ENCODE data around the gene UHMK1. TPM values are rescaled to one million over a fixed set of nuclear protein-coding genes. Genes with fewer than 3 reads are reported as not detected.
A peak's percentile ranks its signal among the peaks of the same experiment; 100 is the strongest.
"Not testable (repeated sequence)": the region's sequence is repeated elsewhere in the genome, so short reads cannot be mapped to it uniquely, and the experiment has no call there.

UHMK1 gene
- total and polyA plus RNA-seq, 5 donors = 8.4 to 26.3 (median 24.6) TPM

GRCh38 chr1:162475539-162476185 lies 22.0 kb upstream of the UHMK1 start:
- peaks cover 2% of the 10 kb centered on the region for H3K9me3 ChIP-seq (ENCODE audit: control insufficient read depth, low read length)
- no peaks in the 10 kb centered on the region for H3K4me1 ChIP-seq (ENCODE audit: control insufficient read depth, insufficient read depth, low read length)
- no peak overlapping the region for H3K4me3 ChIP-seq (ENCODE audit: low read length)
- DNase-seq (no peak), ATAC-seq (no peak)
- 68% methylated on average over 6 of the region's 6 CpGs for WGBS
- no peak overlapping the region for H3K27ac ChIP-seq (ENCODE audit: low read length)
- intact Hi-C loops (cut with DNase I) = no loop called here
- H3K27me3 ChIP-seq (ENCODE audit: control insufficient read depth, insufficient read depth) = no peaks in the 10 kb centered on the region

GRCh38 chr1:162476620-162477019 lies 21.0 kb upstream of the UHMK1 start:
- H3K9me3 ChIP-seq (ENCODE audit: control insufficient read depth, low read length) = peaks cover 2% of the 10 kb centered on the region
- ATAC-seq (no peak), DNase-seq (no peak)
- no peak overlapping the region for H3K4me3 ChIP-seq (ENCODE audit: low read length)
- H3K4me1 ChIP-seq (ENCODE audit: control insufficient read depth, insufficient read depth, low read length) = no peaks in the 10 kb centered on the region
- no peak overlapping the region for H3K27ac ChIP-seq (ENCODE audit: low read length)
- WGBS = 70% methylated on average over 1 of the region's 1 CpG
- intact Hi-C loops (cut with DNase I) = no loop called here
- no peaks in the 10 kb centered on the region for H3K27me3 ChIP-seq (ENCODE audit: control insufficient read depth, insufficient read depth)

- no peak overlapping the region for H3K4me3 ChIP-seq (ENCODE audit: low read length)
- ATAC-seq = no peak
- H3K4me1 ChIP-seq (ENCODE audit: control insufficient read depth, insufficient read depth, low read length) = no peaks in the 10 kb centered on the region
Observed at GRCh38 chr1:162485236-162485635, 12.4 kb upstream of the UHMK1 start.

GRCh38 chr1:162487241-162487640 lies 10.4 kb upstream of the UHMK1 start:
- intact Hi-C loops (cut with DNase I) = no loop called here
- ATAC-seq = no peak
- DNase-seq = no peak
- Histone ChIP-seq H3K27me3 (ENCODE audit: control insufficient read depth, insufficient read depth) (no peaks in the 10 kb centered on the region), H3K27ac (ENCODE audit: low read length) (no peak overlapping the region), H3K9me3 (ENCODE audit: control insufficient read depth, low read length) (no peaks in the 10 kb centered on the region), H3K4me3 (ENCODE audit: low read length) (no peak overlapping the region), H3K4me1 (ENCODE audit: control insufficient read depth, insufficient read depth, low read length) (no peaks in the 10 kb centered on the region)
- WGBS = 86% methylated on average over 10 of the region's 10 CpGs

More at GRCh38 chr1:162485236-162485635, 12.4 kb upstream of the UHMK1 start:
- DNase-seq = no peak
- Histone ChIP-seq H3K27ac (ENCODE audit: low read length) (no peak overlapping the region), H3K27me3 (ENCODE audit: control insufficient read depth, insufficient read depth) (no peaks in the 10 kb centered on the region), H3K9me3 (ENCODE audit: control insufficient read depth, low read length) (no peaks in the 10 kb centered on the region)
- intact Hi-C loops (cut with DNase I) = no loop called here

GRCh38 chr1:162488219-162488618 lies 9.4 kb upstream of the UHMK1 start:
- DNase-seq (no peak), ATAC-seq (no peak)
- WGBS = 52% methylated on average over 3 of the region's 3 CpGs
- no peak overlapping the region for H3K4me3 ChIP-seq (ENCODE audit: low read length)
- H3K4me1 ChIP-seq (ENCODE audit: control insufficient read depth, insufficient read depth, low read length) = no peaks in the 10 kb centered on the region
- H3K27me3 ChIP-seq (ENCODE audit: control insufficient read depth, insufficient read depth) = no peaks in the 10 kb centered on the region
- no peak overlapping the region for H3K27ac ChIP-seq (ENCODE audit: low read length)
- intact Hi-C loops (cut with DNase I) = no loop called here
- H3K9me3 ChIP-seq (ENCODE audit: control insufficient read depth, low read length) = no peaks in the 10 kb centered on the region

DNA sequence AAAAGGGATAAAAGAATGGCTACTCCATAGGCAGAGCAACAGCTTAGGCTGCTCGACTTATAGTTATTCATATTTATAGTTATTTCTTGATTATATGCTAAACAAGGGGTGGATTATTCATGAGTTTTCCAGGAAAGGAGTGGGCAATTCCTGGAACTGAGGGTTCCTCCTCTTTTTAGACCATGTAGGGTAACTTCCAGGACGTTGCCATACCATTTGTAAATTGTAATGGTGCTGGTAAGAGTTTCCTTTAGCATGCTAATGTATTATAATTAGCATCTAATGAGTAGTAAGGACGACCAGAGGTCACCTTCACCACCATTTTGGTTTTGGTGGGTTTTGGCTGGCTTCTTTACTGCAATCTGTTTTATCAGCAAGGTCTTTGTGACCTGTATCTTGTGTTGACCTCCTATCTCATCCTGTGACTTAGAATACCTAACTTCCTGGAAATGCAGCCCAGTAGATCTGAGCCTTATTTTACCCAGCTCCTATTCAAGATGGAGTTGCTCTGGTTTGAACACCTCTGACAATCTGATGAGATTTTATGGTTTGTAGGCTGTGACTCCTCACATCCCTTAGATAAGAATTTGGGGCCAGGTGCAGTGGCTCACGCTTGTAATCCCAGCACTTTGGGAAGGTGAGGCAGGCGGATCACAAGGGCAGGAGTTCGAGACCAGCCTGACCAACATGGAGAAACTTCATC lies 1.9 kb upstream of the UHMK1 start:
- H3K9me3 ChIP-seq (ENCODE audit: control insufficient read depth, low read length); H3K27me3 ChIP-seq (ENCODE audit: control insufficient read depth, insufficient read depth); H3K27ac ChIP-seq (ENCODE audit: low read length); H3K4me3 ChIP-seq (ENCODE audit: low read length); DNase-seq; H3K4me1 ChIP-seq (ENCODE audit: control insufficient read depth, insufficient read depth, low read length); ATAC-seq: not testable (repeated sequence)
- intact Hi-C loops (cut with DNase I) = loop anchor here in 1 of 4 donors (10.0 kb wide), 1 partner anchor 61 kb away; no protein-coding TSS in a partner anchor
- 82% methylated on average over 6 of the region's 6 CpGs for WGBS

GRCh38 chr1:162497104-162497722 lies 405 bp upstream of the UHMK1 start:
- Histone ChIP-seq H3K27ac (ENCODE audit: low read length) (peak overlapping the region; percentile 60), H3K9me3 (ENCODE audit: control insufficient read depth, low read length) (no peaks in the 10 kb centered on the region), H3K4me3 (ENCODE audit: low read length) (peak overlapping the region; percentile 84), H3K27me3 (ENCODE audit: control insufficient read depth, insufficient read depth) (no peaks in the 10 kb centered on the region), H3K4me1 (ENCODE audit: control insufficient read depth, insufficient read depth, low read length) (peaks cover 3% of the 10 kb centered on the region)
- no peak for DNase-seq
- intact Hi-C loops (cut with DNase I) = loop anchor here in 1 of 4 donors (10.0 kb wide), 1 partner anchor 62 kb away; no protein-coding TSS in a partner anchor
- WGBS = 47% methylated on average over 13 of the region's 13 CpGs
- no peak for ATAC-seq

DNA sequence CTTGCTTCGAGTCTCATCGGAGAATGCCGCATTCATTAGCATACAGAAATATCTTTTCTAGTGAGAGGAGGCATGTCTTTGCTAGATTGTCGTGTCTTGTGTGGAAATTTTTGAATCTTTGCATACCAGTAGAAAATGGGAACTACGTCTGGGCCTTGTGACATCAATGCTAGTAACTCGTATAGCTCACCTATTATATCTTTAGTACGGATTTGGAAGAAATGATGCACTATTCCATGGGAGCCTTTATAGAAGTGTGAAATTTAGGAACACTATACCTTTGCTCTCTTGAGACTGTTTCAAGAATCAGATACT lies 835 bp downstream of the UHMK1 start:
- H3K4me3 ChIP-seq (ENCODE audit: low read length) = peak overlapping the region; percentile 84
- ATAC-seq (no peak), DNase-seq (no peak)
- no peaks in the 10 kb centered on the region for H3K27me3 ChIP-seq (ENCODE audit: control insufficient read depth, insufficient read depth)
- H3K4me1 ChIP-seq (ENCODE audit: control insufficient read depth, insufficient read depth, low read length) = peaks cover 3% of the 10 kb centered on the region
- peak overlapping the region; percentile 63 for H3K27ac ChIP-seq (ENCODE audit: low read length)
- no peaks in the 10 kb centered on the region for H3K9me3 ChIP-seq (ENCODE audit: control insufficient read depth, low read length)
- intact Hi-C loops (cut with DNase I) = loop anchor here in 1 of 4 donors (10.0 kb wide), 1 partner anchor 64 kb away; no protein-coding TSS in a partner anchor
- 3% methylated on average over 7 of the region's 7 CpGs for WGBS

DNA sequence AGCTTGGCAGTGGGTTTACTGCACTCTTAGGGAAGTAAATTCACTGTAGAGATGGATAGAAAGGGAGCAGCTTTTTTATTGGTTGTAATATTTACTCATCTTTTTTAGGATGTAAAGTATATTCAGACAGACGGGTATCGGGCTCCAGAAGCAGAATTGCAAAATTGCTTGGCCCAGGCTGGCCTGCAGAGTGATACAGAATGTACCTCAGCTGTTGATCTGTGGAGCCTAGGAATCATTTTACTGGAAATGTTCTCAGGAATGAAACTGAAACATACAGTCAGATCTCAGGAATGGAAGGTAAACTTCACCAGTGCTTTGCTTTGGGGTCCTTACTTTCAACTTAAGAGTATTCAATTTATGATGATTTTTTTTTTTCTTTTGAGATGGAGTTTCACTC lies 3.2 kb downstream of the UHMK1 start:
- intact Hi-C loops (cut with DNase I) = loop anchor here in 1 of 4 donors (10.0 kb wide), 1 partner anchor 64 kb away; the partner anchor contains the start of gene UAP1
- peaks cover 3% of the 10 kb centered on the region for H3K4me1 ChIP-seq (ENCODE audit: control insufficient read depth, insufficient read depth, low read length)
- H3K9me3 ChIP-seq (ENCODE audit: control insufficient read depth, low read length) = no peaks in the 10 kb centered on the region
- no peak overlapping the region for H3K4me3 ChIP-seq (ENCODE audit: low read length)
- H3K27me3 ChIP-seq (ENCODE audit: control insufficient read depth, insufficient read depth) = no peaks in the 10 kb centered on the region
- WGBS = 66% methylated on average over 2 of the region's 2 CpGs
- H3K27ac ChIP-seq (ENCODE audit: low read length) = no peak overlapping the region
- DNase-seq = no peak
- no peak for ATAC-seq

DNA sequence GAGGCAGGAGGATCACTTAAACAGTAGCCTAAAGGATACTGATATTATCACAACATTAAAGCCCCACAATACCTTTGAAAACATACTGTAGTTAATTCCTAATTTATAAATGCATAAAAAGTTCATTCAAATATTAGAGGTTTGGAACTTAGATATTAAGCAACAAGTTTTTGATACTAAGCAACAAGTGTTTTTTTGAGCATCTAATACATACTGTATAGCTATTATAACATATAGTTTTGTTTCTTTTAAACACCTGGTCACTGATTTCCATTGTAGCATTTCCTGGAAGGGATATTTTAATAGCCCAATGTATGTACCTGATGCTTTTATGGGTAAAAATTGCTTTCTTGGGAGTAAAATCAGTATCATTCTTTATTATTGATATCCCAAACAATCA lies 4.5 kb downstream of the UHMK1 start:
- H3K9me3 ChIP-seq (ENCODE audit: control insufficient read depth, low read length) = no peaks in the 10 kb centered on the region
- intact Hi-C loops (cut with DNase I) = loop anchor here in 1 of 4 donors (10.0 kb wide), 1 partner anchor 63 kb away; the partner anchor contains the start of gene UAP1

DNA sequence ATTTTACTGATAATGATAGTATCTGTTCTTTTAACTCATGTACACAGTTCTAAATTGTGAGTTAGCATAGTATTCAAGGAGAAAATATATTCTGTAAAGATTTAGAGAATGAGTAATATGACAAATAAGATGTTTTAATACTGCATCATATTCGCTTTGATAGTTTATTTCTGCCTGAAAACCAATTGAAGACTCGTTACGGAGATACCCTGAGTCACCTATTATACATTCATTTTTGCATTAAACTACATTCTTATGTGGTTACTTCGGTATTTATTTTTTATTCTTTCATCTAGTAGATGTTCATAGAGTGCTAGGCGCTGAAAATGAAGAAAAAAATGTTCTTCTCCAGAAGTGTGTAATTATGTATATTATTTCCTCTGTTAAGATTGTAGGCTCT lies 5.3 kb downstream of the UHMK1 start:
- no peaks in the 10 kb centered on the region for H3K27me3 ChIP-seq (ENCODE audit: control insufficient read depth, insufficient read depth)
- intact Hi-C loops (cut with DNase I) = loop anchor here in 1 of 4 donors (10.0 kb wide), 1 partner anchor 62 kb away; the partner anchor contains the start of gene UAP1
- no peak overlapping the region for H3K27ac ChIP-seq (ENCODE audit: low read length)
- no peaks in the 10 kb centered on the region for H3K9me3 ChIP-seq (ENCODE audit: control insufficient read depth, low read length)
- no peak overlapping the region for H3K4me3 ChIP-seq (ENCODE audit: low read length)
- DNase-seq (no peak), ATAC-seq (no peak)
- WGBS = 94% methylated on average over 5 of the region's 5 CpGs
- peaks cover 3% of the 10 kb centered on the region for H3K4me1 ChIP-seq (ENCODE audit: control insufficient read depth, insufficient read depth, low read length)

More for the DNA sequence above, 4.5 kb downstream of the UHMK1 start:
- no peak overlapping the region for H3K27ac ChIP-seq (ENCODE audit: low read length)
- no peak overlapping the region for H3K4me3 ChIP-seq (ENCODE audit: low read length)
- no peak for ATAC-seq
- no peaks in the 10 kb centered on the region for H3K27me3 ChIP-seq (ENCODE audit: control insufficient read depth, insufficient read depth)
- H3K4me1 ChIP-seq (ENCODE audit: control insufficient read depth, insufficient read depth, low read length) = peaks cover 3% of the 10 kb centered on the region
- no peak for DNase-seq
